ENCODE data around the gene ZNF354C. TPM values are rescaled to one million over a fixed set of nuclear protein-coding genes. Genes with fewer than 3 reads are reported as not detected.

ZNF354C gene
- total and polyA plus RNA-seq, 2 of the 13 experiments (the other 11 are each of a cell fraction or from before 2014, with no cell fraction given): 0.02 TPM; not detected in 1

DNA sequence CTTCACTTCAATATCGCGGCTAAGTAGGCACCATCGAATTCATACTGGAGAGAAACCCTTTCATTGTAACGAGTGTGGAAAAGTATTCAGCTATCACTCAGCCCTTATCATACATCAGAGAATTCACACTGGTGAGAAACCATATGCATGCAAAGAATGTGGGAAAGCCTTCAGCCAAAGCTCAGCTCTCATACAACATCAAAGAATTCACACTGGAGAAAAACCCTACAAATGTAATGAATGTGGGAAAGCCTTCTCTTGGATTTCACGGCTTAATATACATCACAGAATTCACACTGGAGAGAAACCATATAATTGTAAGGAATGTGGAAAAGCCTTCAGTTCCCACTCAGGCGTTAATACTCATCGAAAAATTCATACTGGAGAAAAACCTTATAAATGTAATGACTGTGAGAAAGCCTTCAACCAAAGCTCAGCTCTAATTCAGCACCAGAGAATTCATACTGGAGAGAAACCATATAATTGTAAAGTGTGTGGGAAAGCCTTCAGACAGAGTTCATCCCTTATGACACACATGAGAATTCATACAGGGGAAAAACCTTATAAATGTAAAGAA lies 27.1 kb upstream of the ZNF354C start:
- intact Hi-C loops (cut with micrococcal nuclease; ENCODE audit: unreplicated experiment) (no loop called here), in situ Hi-C loops (cut with HindIII; ENCODE audit: extremely low pct_ligation_motif_present, low pct_unique_long_range_greater_than_20kb) (no loop called here)
- H3K4me2 ChIP-seq (ENCODE audit: low read depth, low read length): no peak overlapping the region
- ATAC-seq: no peak
- H3K27me3 ChIP-seq (ENCODE audit: control insufficient read depth in 1 of 2, insufficient read depth in 2 of 2, low read length in 2 of 2): no peaks in the 10 kb centered on the region; a peak in 1 of 5 replicates
- H3K4me1 ChIP-seq (ENCODE audit: insufficient read depth, low read length): no peaks in the 10 kb centered on the region
- no TSS peak for BruUV-seq (replicated peaks)
- peaks cover 87% of the 10 kb centered on the region for H3K9me3 ChIP-seq (ENCODE audit: low read length)
- no peak overlapping the region for H3K9ac ChIP-seq (ENCODE audit: insufficient read depth, low read depth, low read length)
- ChIA-PET POLR2A (no interaction called here), CTCF (ENCODE audit: low intra/inter-chr PET ratio, low total read pairs) (no interaction called here)
- peaks cover 1 to 7% of the 10 kb centered on the region in 2 experiments; a peak in 2 of 5 replicates for H3K36me3 ChIP-seq (replicated peaks in 1 of 2; ENCODE audit: control insufficient read depth in 1 of 2, insufficient read depth in 2 of 2, low read length in 2 of 2)
- H3K79me2 ChIP-seq (ENCODE audit: insufficient read depth, low read length): no peaks in the 10 kb centered on the region
- no peak overlapping the region for H3K27ac ChIP-seq (ENCODE audit: extremely low read length, insufficient read depth, low read length)
- DNase-seq (ENCODE audit: low spot score): no peak
- H3K4me3 ChIP-seq (replicated peaks in 1 of 3; ENCODE audit: insufficient read depth in 1 of 3, low read depth in 2 of 3, low read length in 3 of 3): no peak overlapping the region
- TF ChIP-seq, protein P1, sequence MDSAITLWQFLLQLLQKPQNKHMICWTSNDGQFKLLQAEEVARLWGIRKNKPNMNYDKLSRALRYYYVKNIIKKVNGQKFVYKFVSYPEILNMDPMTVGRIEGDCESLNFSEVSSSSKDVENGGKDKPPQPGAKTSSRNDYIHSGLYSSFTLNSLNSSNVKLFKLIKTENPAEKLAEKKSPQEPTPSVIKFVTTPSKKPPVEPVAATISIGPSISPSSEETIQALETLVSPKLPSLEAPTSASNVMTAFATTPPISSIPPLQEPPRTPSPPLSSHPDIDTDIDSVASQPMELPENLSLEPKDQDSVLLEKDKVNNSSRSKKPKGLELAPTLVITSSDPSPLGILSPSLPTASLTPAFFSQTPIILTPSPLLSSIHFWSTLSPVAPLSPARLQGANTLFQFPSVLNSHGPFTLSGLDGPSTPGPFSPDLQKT (CRISPR knock-in tag; IDR thresholded peaks at IDR 0.05; ENCODE audit: borderline replicate concordance): no peak
- TF ChIP-seq ZNF777 (CRISPR knock-in tag; IDR thresholded peaks at IDR 0.05): no peak
- TF ChIP-seq, protein P2, sequence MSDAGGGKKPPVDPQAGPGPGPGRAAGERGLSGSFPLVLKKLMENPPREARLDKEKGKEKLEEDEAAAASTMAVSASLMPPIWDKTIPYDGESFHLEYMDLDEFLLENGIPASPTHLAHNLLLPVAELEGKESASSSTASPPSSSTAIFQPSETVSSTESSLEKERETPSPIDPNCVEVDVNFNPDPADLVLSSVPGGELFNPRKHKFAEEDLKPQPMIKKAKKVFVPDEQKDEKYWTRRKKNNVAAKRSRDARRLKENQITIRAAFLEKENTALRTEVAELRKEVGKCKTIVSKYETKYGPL (CRISPR knock-in tag; IDR thresholded peaks at IDR 0.05): no peak
- no peak for TF ChIP-seq GABPB1 (CRISPR knock-in tag; IDR thresholded peaks at IDR 0.05)
- no peak for TF ChIP-seq TBP (CRISPR knock-in tag; IDR thresholded peaks at IDR 0.05)
- TF ChIP-seq SATB2 (CRISPR knock-in tag; IDR thresholded peaks at IDR 0.05): no peak
- TF ChIP-seq XBP1 (CRISPR knock-in tag; IDR thresholded peaks at IDR 0.05): no peak
- TF ChIP-seq, protein P3, sequence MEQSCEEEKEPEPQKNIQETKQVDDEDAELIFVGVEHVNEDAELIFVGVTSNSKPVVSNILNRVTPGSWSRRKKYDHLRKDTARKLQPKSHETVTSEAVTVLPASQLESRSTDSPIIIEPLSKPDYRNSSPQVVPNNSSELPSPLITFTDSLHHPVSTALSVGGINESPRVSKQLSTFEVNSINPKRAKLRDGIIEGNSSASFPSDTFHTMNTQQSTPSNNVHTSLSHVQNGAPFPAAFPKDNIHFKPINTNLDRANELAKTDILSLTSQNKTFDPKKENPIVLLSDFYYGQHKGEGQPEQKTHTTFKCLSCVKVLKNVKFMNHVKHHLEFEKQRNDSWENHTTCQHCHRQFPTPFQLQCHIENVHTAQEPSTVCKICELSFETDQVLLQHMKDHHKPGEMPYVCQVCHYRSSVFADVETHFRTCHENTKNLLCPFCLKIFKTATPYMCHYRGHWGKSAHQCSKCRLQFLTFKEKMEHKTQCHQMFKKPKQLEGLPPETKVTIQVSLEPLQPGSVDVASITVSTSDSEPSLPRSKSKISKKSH (CRISPR knock-in tag; IDR thresholded peaks at IDR 0.05; ENCODE audit: borderline replicate concordance): no peak
- TF ChIP-seq, protein P4, sequence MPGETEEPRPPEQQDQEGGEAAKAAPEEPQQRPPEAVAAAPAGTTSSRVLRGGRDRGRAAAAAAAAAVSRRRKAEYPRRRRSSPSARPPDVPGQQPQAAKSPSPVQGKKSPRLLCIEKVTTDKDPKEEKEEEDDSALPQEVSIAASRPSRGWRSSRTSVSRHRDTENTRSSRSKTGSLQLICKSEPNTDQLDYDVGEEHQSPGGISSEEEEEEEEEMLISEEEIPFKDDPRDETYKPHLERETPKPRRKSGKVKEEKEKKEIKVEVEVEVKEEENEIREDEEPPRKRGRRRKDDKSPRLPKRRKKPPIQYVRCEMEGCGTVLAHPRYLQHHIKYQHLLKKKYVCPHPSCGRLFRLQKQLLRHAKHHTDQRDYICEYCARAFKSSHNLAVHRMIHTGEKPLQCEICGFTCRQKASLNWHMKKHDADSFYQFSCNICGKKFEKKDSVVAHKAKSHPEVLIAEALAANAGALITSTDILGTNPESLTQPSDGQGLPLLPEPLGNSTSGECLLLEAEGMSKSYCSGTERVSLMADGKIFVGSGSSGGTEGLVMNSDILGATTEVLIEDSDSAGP (CRISPR knock-in tag; IDR thresholded peaks at IDR 0.05; ENCODE audit: borderline replicate concordance): no peak
- TF ChIP-seq PHF5A (CRISPR knock-in tag; IDR thresholded peaks at IDR 0.05; ENCODE audit: low read depth, unreplicated experiment): no peak
- TF ChIP-seq, protein P5, sequence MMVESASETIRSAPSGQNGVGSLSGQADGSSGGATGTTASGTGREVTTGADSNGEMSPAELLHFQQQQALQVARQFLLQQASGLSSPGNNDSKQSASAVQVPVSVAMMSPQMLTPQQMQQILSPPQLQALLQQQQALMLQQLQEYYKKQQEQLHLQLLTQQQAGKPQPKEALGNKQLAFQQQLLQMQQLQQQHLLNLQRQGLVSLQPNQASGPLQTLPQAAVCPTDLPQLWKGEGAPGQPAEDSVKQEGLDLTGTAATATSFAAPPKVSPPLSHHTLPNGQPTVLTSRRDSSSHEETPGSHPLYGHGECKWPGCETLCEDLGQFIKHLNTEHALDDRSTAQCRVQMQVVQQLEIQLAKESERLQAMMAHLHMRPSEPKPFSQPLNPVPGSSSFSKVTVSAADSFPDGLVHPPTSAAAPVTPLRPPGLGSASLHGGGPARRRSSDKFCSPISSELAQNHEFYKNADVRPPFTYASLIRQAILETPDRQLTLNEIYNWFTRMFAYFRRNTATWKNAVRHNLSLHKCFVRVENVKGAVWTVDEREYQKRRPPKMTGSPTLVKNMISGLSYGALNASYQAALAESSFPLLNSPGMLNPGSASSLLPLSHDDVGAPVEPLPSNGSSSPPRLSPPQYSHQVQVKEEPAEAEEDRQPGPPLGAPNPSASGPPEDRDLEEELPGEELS (CRISPR knock-in tag; IDR thresholded peaks at IDR 0.05): no peak
- TF ChIP-seq ZNF354B (CRISPR knock-in tag; IDR thresholded peaks at IDR 0.05): no peak
- TF ChIP-seq FIP1L1 (IDR thresholded peaks at IDR 0.05; ENCODE audit: borderline replicate concordance, insufficient read depth, low read depth, low read length): no peak
- TF ChIP-seq MZF1 (CRISPR knock-in tag; IDR thresholded peaks at IDR 0.05; ENCODE audit: borderline replicate concordance): no peak
- FAIRE-seq: no peak
- no peak overlapping the region for H2AFZ ChIP-seq (ENCODE audit: low read length)
- 64% methylated on average over 7 of the region's 7 CpGs for WGBS (ENCODE audit: low lambda C conversion rate)
- H4K20me1 ChIP-seq (ENCODE audit: insufficient read depth, low read length): no peaks in the 10 kb centered on the region

Measured in HepG2 (cell line).